PC-3 (cell line): ENCODE data around the gene PLCL1. TPM values are rescaled to one million over a fixed set of nuclear protein-coding genes. Genes with fewer than 3 reads are reported as not detected.

ENCODE experiments used
- ATAC-seq: fragments of 200-7000 bp; cut with Tn5 transposase; 2 replicates; pipeline ENCODE4 v1.9.1; 2020; ENCODE audit warnings: mild to moderate bottlenecking, moderate library complexity
- BruUV-seq: library from RNA; stranded (reverse); fragments of 400-500 nt; replicated peaks from 2 replicates; lab custom pipeline; 2021; lab: Mats Ljungman, UMichigan
- CTCF ChIA-PET: fragments of 300-600 bp; sonication (Branson Sonifier 250); formaldehyde crosslinking; loops from one replicate; lab custom pipeline; 2022; ENCODE audit warnings: antibody characterized with exemption; lab: Charles Lee
- POLR2A ChIA-PET: fragments of 300-600 bp; sonication (Branson Sonifier 250); formaldehyde crosslinking; loops from one replicate; lab custom pipeline; 2022; ENCODE audit warnings: antibody characterized with exemption; ENCODE audit not compliant: unreplicated experiment; lab: Charles Lee
- DNase-seq: peaks from one replicate; pipeline ENCODE4 v3.0.0-alpha.2; 2015
- H2AFZ ChIP-seq: fragments of 300-600 bp; sonication (generic); 2 replicates; pipeline ENCODE4 v1.6.0; 2016; ENCODE audit warnings: antibody characterized with exemption, low read length
- H3F3A ChIP-seq: fragments of 300-600 bp; sonication (generic); one replicate; pipeline ENCODE4 v1.6.0; 2017; ENCODE audit warnings: antibody characterized with exemption, low read length, control low read depth, mild to moderate bottlenecking; ENCODE audit not compliant: unreplicated experiment
- H3K27ac ChIP-seq: fragments of 300-600 bp; sonication (generic); 2 replicates; pipeline ENCODE4 v1.5.1; 2016; ENCODE audit warnings: mild to moderate bottlenecking, low read length
- H3K27me3 ChIP-seq: fragments of 300-600 bp; sonication (generic); 2 replicates; pipeline ENCODE4 v1.6.1; 2016; ENCODE audit warnings: low read length, mixed read lengths
- H3K36me3 ChIP-seq: fragments of 300-600 bp; sonication (generic); 2 replicates; pipeline ENCODE4 v1.6.1; 2016; ENCODE audit warnings: low read depth, mixed run types, low read length, mixed read lengths
- H3K4me1 ChIP-seq: fragments of 300-600 bp; sonication (generic); 2 replicates; pipeline ENCODE4 v1.5.1; 2016; ENCODE audit warnings: low read length; ENCODE audit not compliant: insufficient read depth
- H3K4me2 ChIP-seq: fragments of 300-600 bp; sonication (generic); 2 replicates; pipeline ENCODE4 v1.6.0; 2016; ENCODE audit warnings: low read length
- H3K4me3 ChIP-seq: fragments of 300-600 bp; sonication (generic); 2 replicates; pipeline ENCODE4 v1.5.1; 2016; ENCODE audit warnings: mild to moderate bottlenecking, low read length, mixed read lengths
- H3K79me2 ChIP-seq: fragments of 300-600 bp; sonication (generic); 2 replicates; pipeline ENCODE4 v1.6.1; 2017; ENCODE audit warnings: low read length, mixed read lengths
- H3K9ac ChIP-seq: fragments of 300-600 bp; sonication (generic); 2 replicates; pipeline ENCODE4 v1.6.0; 2016; ENCODE audit warnings: mild to moderate bottlenecking, low read length
- H3K9me2 ChIP-seq: fragments of 300-600 bp; sonication (generic); replicated peaks from 2 replicates; pipeline ENCODE4 v1.6.1; 2016; ENCODE audit warnings: mixed run types, low read length, mixed read lengths
- H3K9me3 ChIP-seq: fragments of 300-600 bp; sonication (generic); 2 replicates; pipeline ENCODE4 v1.6.1; 2016; ENCODE audit warnings: low read length, mixed read lengths
- H4K20me1 ChIP-seq: fragments of 300-600 bp; sonication (generic); 2 replicates; pipeline ENCODE4 v1.6.1; 2016; ENCODE audit warnings: low read length, mixed read lengths
- EZH2 ChIP-seq: fragments of 300-600 bp; sonication (generic); IDR thresholded peaks from one replicate; pipeline ENCODE4 v1.6.1; 2017; ENCODE audit warnings: antibody characterized with exemption, mild to moderate bottlenecking, low read length; ENCODE audit not compliant: unreplicated experiment
- EZH2phosphoT487 ChIP-seq: fragments of 300-600 bp; sonication (generic); IDR thresholded peaks from 2 replicates; pipeline ENCODE4 v1.6.1; 2018; ENCODE audit warnings: mild to moderate bottlenecking, antibody characterized with exemption, low read length, borderline replicate concordance
- intact Hi-C: fragments of 100-400 bp; cut with micrococcal nuclease; formaldehyde crosslinking; loops from 2 replicates; pipeline ENCODE4 v1.9.0; 2023
- total RNA-seq: library from RNA; depleted of rRNA; stranded (reverse); fragments of >200 nt; gene quantifications from 2 replicates; pipeline ENCODE4 v1.2.3, GENCODE V29; 2014
- TF ChIP-seq, protein P1 (sequence below): fragments of 300-600 bp; sonication (generic); conservative IDR thresholded peaks from 2 replicates; pipeline ENCODE4 v1.5.1; 2017; ENCODE audit warnings: antibody characterized with exemption, low read depth, mild to moderate bottlenecking, low read length

PLCL1 gene
- total RNA-seq, 1 experiment from 2014 or later, result not detected

DNA sequence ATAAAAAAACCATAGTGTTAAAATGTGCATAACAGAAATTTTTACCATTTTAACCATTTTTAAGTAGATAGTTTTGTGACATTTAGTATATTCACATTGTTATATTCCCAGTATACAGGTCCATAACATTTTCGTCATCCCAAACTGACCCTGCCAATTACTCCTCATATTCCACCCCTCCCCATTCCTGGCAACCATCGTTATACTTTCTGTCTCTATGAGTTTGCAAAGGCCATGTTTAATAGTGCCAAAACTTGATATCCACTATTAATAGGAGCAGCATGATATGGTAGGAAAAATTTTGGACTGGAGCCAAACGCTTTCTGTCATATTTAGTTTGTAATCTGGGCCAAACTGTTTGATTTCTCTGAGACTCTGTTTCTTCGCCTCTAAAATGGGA lies 30.9 kb downstream of the PLCL1 start:
- Histone ChIP-seq H3K4me2 (no peak overlapping the region), H3F3A (no peaks in the 10 kb centered on the region), H3K79me2 (no peaks in the 10 kb centered on the region), H3K27ac (no peak overlapping the region), H2AFZ (no peak overlapping the region), H3K36me3 (no peaks in the 10 kb centered on the region), H3K4me3 (no peak overlapping the region), H3K9me2 (no peaks in the 10 kb centered on the region), H3K27me3 (peaks cover 29% of the 10 kb centered on the region), H3K9ac (no peak overlapping the region), H3K9me3 (no peaks in the 10 kb centered on the region), H3K4me1 (no peaks in the 10 kb centered on the region), H4K20me1 (no peaks in the 10 kb centered on the region)
- ATAC-seq, result no peak
- TF ChIP-seq EZH2 (no peak), EZH2phosphoT487 (no peak)
- ChIA-PET CTCF (no interaction called here), POLR2A (no interaction called here)
- no TSS peak for BruUV-seq
- intact Hi-C loops, result no loop called here
- no peak for DNase-seq

DNA sequence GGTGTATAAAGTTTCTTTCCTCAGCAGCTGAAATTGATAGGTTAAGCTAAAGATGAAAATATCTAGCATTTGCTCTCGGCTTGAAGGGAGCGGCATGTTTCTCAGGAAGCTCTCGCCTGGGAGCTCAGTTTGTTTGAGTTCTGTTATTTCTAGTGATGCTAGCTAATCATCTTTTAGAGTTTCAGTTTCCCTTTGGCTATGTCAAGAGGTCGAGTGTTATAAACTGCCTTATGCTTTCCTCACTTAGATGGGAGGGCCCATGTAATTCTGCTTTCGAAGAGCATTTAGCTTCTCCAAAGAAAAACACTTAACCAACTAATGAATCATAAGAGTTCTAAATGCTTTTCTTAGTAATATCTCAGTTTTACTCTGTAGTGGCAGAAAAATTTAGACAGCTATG lies 33.6 kb downstream of the PLCL1 start:
- Histone ChIP-seq H3K4me2 (no peak overlapping the region), H3K9me2 (no peaks in the 10 kb centered on the region), H3K27me3 (peaks cover 42% of the 10 kb centered on the region), H3K4me1 (no peaks in the 10 kb centered on the region), H2AFZ (no peak overlapping the region), H3K36me3 (no peaks in the 10 kb centered on the region), H3F3A (no peaks in the 10 kb centered on the region), H4K20me1 (no peaks in the 10 kb centered on the region), H3K9ac (no peak overlapping the region), H3K27ac (no peak overlapping the region), H3K9me3 (no peaks in the 10 kb centered on the region), H3K4me3 (no peak overlapping the region), H3K79me2 (no peaks in the 10 kb centered on the region)
- ChIA-PET POLR2A (no interaction called here), CTCF (interaction anchor here (0.6 kb wide), 1 partner anchor 11 kb away, joined by 3 read pairs; no protein-coding TSS in a partner anchor)
- no peak for ATAC-seq
- no peak for DNase-seq
- intact Hi-C loops, result no loop called here
- TF ChIP-seq EZH2 (no peak), EZH2phosphoT487 (no peak)
- BruUV-seq, result no TSS peak

DNA sequence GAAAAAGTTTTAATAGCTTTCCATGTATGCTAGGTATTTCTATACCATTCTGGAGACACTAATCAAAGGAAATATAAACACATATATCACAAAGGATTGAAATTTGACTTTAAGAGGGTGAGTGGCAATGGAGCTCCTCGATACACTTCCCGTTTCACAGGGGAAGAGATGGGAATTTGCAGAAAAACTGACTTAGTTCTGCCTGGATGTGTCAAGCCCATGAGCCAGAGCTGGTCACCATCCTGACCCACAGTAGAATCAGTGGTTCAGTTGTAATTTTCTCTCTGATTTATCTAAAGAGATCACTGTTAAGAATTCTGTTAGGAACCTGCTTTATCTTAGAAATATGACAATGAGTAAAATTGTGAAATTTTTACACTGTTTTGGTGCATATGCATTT lies 34.2 kb downstream of the PLCL1 start:
- POLR2A ChIA-PET, result no interaction called here
- intact Hi-C loops, result no loop called here
- Histone ChIP-seq H3K9me2 (no peaks in the 10 kb centered on the region), H3K4me1 (no peaks in the 10 kb centered on the region), H3K9me3 (no peaks in the 10 kb centered on the region), H3K9ac (no peak overlapping the region), H3K36me3 (no peaks in the 10 kb centered on the region), H3F3A (no peaks in the 10 kb centered on the region), H3K27ac (no peak overlapping the region), H2AFZ (no peak overlapping the region), H4K20me1 (no peaks in the 10 kb centered on the region), H3K27me3 (peaks cover 42% of the 10 kb centered on the region), H3K4me3 (no peak overlapping the region), H3K4me2 (no peak overlapping the region), H3K79me2 (no peaks in the 10 kb centered on the region)
- no peak for DNase-seq
- TF ChIP-seq, protein P1, sequence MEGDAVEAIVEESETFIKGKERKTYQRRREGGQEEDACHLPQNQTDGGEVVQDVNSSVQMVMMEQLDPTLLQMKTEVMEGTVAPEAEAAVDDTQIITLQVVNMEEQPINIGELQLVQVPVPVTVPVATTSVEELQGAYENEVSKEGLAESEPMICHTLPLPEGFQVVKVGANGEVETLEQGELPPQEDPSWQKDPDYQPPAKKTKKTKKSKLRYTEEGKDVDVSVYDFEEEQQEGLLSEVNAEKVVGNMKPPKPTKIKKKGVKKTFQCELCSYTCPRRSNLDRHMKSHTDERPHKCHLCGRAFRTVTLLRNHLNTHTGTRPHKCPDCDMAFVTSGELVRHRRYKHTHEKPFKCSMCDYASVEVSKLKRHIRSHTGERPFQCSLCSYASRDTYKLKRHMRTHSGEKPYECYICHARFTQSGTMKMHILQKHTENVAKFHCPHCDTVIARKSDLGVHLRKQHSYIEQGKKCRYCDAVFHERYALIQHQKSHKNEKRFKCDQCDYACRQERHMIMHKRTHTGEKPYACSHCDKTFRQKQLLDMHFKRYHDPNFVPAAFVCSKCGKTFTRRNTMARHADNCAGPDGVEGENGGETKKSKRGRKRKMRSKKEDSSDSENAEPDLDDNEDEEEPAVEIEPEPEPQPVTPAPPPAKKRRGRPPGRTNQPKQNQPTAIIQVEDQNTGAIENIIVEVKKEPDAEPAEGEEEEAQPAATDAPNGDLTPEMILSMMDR, result no peak
- TF ChIP-seq EZH2phosphoT487, result no peak
- TF ChIP-seq EZH2, result no peak
- BruUV-seq, result no TSS peak
- ATAC-seq, result no peak
- CTCF ChIA-PET, result interaction anchor here (0.6 kb wide), 1 partner anchor 11 kb away, joined by 3 read pairs; no protein-coding TSS in a partner anchor

DNA sequence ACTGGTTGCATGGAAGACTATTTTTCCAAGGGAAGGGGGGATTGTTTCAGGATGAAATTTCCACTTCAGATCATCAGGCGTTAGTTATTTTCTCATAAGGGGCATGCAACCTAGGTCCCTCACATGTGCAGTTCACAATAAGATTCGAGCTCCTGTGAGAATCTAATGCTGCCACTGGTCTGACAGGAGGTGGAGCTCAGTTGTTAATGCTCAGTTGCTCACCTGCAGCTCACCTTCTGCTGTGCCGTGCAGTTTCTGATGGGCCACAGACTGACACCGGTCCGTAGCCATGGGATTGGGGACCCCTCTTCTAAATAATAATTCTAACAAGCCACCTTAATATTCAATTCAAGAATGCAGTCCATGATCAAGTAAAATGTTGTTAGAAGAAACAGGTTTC lies 34.9 kb downstream of the PLCL1 start:
- Histone ChIP-seq H3K9me3 (no peaks in the 10 kb centered on the region), H4K20me1 (no peaks in the 10 kb centered on the region), H3K27ac (no peak overlapping the region), H3K9ac (no peak overlapping the region), H2AFZ (no peak overlapping the region), H3K4me3 (no peak overlapping the region), H3K27me3 (peaks cover 42% of the 10 kb centered on the region), H3K9me2 (no peaks in the 10 kb centered on the region), H3K36me3 (no peaks in the 10 kb centered on the region), H3K4me2 (no peak overlapping the region), H3K4me1 (no peaks in the 10 kb centered on the region), H3K79me2 (no peaks in the 10 kb centered on the region), H3F3A (no peaks in the 10 kb centered on the region)
- BruUV-seq, result no TSS peak
- intact Hi-C loops, result no loop called here
- CTCF ChIA-PET, result no interaction called here
- POLR2A ChIA-PET, result no interaction called here
- DNase-seq (no peak), ATAC-seq (no peak)
- TF ChIP-seq, protein P1, result no peak
- TF ChIP-seq EZH2phosphoT487, result no peak
- no peak for TF ChIP-seq EZH2
